Keratinocyte (primary cell): Measurements from ENCODE around the gene FAM50A. TPM values are rescaled to one million over a fixed set of nuclear protein-coding genes. Genes with fewer than 3 reads are reported as not detected.

ENCODE experiments used
- DNase-seq: peaks from one replicate; pipeline ENCODE4 v3.0.0-alpha.2; 2011; ENCODE audit warnings: low read depth, missing footprints, low spot score
- FAIRE-seq: peaks from 2 replicates; lab custom pipeline; 2011; peaks lifted over from hg19 to GRCh38; lab: Jason Lieb, UNC
- H2AFZ ChIP-seq: 2 replicates; pipeline ENCODE4 v1.6.0; 2012; ENCODE audit warnings: low read length, control low read depth, inconsistent platforms; ENCODE audit not compliant: control insufficient read depth
- H3K27ac ChIP-seq: 2 replicates; pipeline ENCODE4 v1.5.1; 2011; ENCODE audit warnings: low read length; ENCODE audit not compliant: control insufficient read depth, insufficient read depth
- H3K27me3 ChIP-seq: 3 replicates; pipeline ENCODE4 v1.6.0; 2011; ENCODE audit warnings: low read length; ENCODE audit not compliant: control insufficient read depth, insufficient read depth; ENCODE audit errors: extremely low read depth
- H3K36me3 ChIP-seq, 2 experiments: 2 replicates in 1 of 2; 3 replicates in 1 of 2; pipeline ENCODE4 v1.5.1; 2011; ENCODE audit warnings: low read length in 2 of 2, mild to moderate bottlenecking in 1 of 2; ENCODE audit not compliant: control insufficient read depth in 2 of 2, insufficient read depth in 2 of 2; ENCODE audit errors: extremely low read depth in 1 of 2
- H3K4me1 ChIP-seq: 3 replicates; pipeline ENCODE4 v1.5.1; 2011; ENCODE audit warnings: low read length; ENCODE audit not compliant: control insufficient read depth, insufficient read depth; ENCODE audit errors: extremely low read depth
- H3K4me2 ChIP-seq: 3 replicates; pipeline ENCODE4 v1.6.0; 2011; ENCODE audit warnings: low read depth, low read length; ENCODE audit not compliant: control insufficient read depth, insufficient read depth; ENCODE audit errors: extremely low read depth
- H3K4me3 ChIP-seq, 3 experiments: fragments of 200-600 bp in 1 of 3; sonication (generic) in 1 of 3; 2 replicates in 2 of 3; 3 replicates in 1 of 3; pipeline ENCODE4 v1.5.1; 2011 to 2016; ENCODE audit warnings: low read length in 3 of 3, mild to moderate bottlenecking in 3 of 3, control low read depth in 2 of 3, inconsistent platforms in 1 of 3, low read depth in 1 of 3, mixed read lengths in 1 of 3, mixed run types in 1 of 3, moderate library complexity in 1 of 3; ENCODE audit not compliant: control insufficient read depth in 2 of 3, insufficient read depth in 2 of 3; ENCODE audit errors: extremely low read depth in 1 of 3
- H3K79me2 ChIP-seq: 2 replicates; pipeline ENCODE4 v1.6.0; 2012; ENCODE audit warnings: low read length; ENCODE audit not compliant: control insufficient read depth, insufficient read depth
- H3K9ac ChIP-seq: 3 replicates; pipeline ENCODE4 v1.6.0; 2011; ENCODE audit warnings: low read length; ENCODE audit not compliant: control insufficient read depth, insufficient read depth; ENCODE audit errors: extremely low read depth
- H3K9me1 ChIP-seq: 3 replicates; pipeline ENCODE4 v1.6.0; 2011; ENCODE audit warnings: low read length; ENCODE audit not compliant: control insufficient read depth, insufficient read depth; ENCODE audit errors: extremely low read depth
- H3K9me3 ChIP-seq: 2 replicates; pipeline ENCODE4 v1.5.1; 2012; ENCODE audit warnings: low read depth, low read length; ENCODE audit not compliant: control insufficient read depth
- H4K20me1 ChIP-seq: 3 replicates; pipeline ENCODE4 v1.6.0; 2011; ENCODE audit warnings: low read length; ENCODE audit not compliant: control insufficient read depth, insufficient read depth; ENCODE audit errors: extremely low read depth
- EZH2 ChIP-seq: IDR thresholded peaks from one replicate; pipeline ENCODE4 v1.6.1; 2012; ENCODE audit warnings: inconsistent platforms, mild to moderate bottlenecking, low read length, moderate library complexity
- dilution Hi-C: fragments of 300-500 bp; cut with MboI; formaldehyde crosslinking; loops from one replicate; pipeline ENCODE4 v1.7.0; 2020; ENCODE audit warnings: low sequenced_read_pairs; ENCODE audit not compliant: extremely low pct_ligation_motif_present
- polyA plus RNA-seq, 5 experiments: library from polyadenylated mRNA; depleted of rRNA in 3 of 5; stranded (reverse) in 3 of 5; stranded (forward) in 1 of 5; unstranded in 1 of 5; fragments of >200 nt; gene quantifications; 1 replicate in 1 of 5; 2 replicates in 3 of 5; 3 replicates in 1 of 5; pipeline versions ENCODE4 v1.2.1 to v1.2.3, GENCODE V29; 2011 to 2012; ENCODE audit warnings: missing spikeins in 2 of 5, low read depth in 1 of 5, low replicate concordance in 1 of 5
- TF ChIP-seq, protein P1 (sequence below), 3 experiments: IDR thresholded peaks in 1 of 3; conservative IDR thresholded peaks in 1 of 3; optimal IDR thresholded peaks in 1 of 3; 2 replicates in 2 of 3; 3 replicates in 1 of 3; pipeline versions ENCODE3 to v1.5.1; 2011; ENCODE audit warnings: low read length in 3 of 3, mild to moderate bottlenecking in 3 of 3, moderate library complexity in 2 of 3, control low read depth in 1 of 3, inconsistent platforms in 1 of 3; ENCODE audit not compliant: insufficient read depth in 2 of 3; ENCODE audit errors: extremely low read depth in 1 of 3

Gene FAM50A
- polyA plus RNA-seq, 1 donor (not counting 4 experiments of a cell fraction or from before 2014, with no cell fraction given): 35.7 TPM

DNA sequence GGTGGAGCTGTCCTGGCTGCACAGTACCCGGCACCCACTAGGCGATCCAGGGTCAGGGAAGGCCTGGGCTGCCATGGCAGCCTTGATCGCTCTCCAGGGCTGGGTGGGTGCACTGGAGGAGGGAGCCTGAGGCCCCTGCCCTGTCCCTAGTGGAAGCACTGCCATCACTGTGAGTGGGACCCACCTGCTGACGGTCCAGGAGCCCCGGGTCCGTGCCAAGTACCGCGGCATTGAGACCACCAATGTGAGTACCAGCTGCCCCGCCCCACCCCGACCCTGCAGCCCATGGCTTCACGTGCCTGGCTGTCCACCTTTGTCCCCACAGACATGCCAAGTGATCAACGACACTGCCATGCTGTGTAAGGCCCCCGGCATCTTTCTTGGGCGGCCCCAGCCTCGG lies 23.0 kb downstream of the FAM50A start:
- FAIRE-seq (no peak), DNase-seq (no peak)
- Histone ChIP-seq H3K4me2 (no peak overlapping the region), H3K27ac (no peak overlapping the region), H3K27me3 (no peaks in the 10 kb centered on the region), H3K4me1 (no peaks in the 10 kb centered on the region), H3K4me3 (no peak overlapping the region), H2AFZ (no peak overlapping the region), H4K20me1 (no peaks in the 10 kb centered on the region), H3K36me3 (peaks cover 0 to 5% of the 10 kb centered on the region in 2 experiments), H3K9me1 (no peaks in the 10 kb centered on the region), H3K9me3 (peaks cover 2% of the 10 kb centered on the region), H3K79me2 (no peaks in the 10 kb centered on the region), H3K9ac (no peak overlapping the region)
- TF ChIP-seq, protein P1, sequence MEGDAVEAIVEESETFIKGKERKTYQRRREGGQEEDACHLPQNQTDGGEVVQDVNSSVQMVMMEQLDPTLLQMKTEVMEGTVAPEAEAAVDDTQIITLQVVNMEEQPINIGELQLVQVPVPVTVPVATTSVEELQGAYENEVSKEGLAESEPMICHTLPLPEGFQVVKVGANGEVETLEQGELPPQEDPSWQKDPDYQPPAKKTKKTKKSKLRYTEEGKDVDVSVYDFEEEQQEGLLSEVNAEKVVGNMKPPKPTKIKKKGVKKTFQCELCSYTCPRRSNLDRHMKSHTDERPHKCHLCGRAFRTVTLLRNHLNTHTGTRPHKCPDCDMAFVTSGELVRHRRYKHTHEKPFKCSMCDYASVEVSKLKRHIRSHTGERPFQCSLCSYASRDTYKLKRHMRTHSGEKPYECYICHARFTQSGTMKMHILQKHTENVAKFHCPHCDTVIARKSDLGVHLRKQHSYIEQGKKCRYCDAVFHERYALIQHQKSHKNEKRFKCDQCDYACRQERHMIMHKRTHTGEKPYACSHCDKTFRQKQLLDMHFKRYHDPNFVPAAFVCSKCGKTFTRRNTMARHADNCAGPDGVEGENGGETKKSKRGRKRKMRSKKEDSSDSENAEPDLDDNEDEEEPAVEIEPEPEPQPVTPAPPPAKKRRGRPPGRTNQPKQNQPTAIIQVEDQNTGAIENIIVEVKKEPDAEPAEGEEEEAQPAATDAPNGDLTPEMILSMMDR (optimal IDR thresholded peaks at IDR 0.05 in 1 of 3, IDR thresholded peaks at IDR 0.05 in 1 of 3, conservative IDR thresholded peaks at IDR 0.05 in 1 of 3; ENCODE audit: extremely low read depth in 1 of 3, insufficient read depth in 2 of 3, low read length in 3 of 3): no peak
- no peak for TF ChIP-seq EZH2
- dilution Hi-C loops: no loop called here

DNA sequence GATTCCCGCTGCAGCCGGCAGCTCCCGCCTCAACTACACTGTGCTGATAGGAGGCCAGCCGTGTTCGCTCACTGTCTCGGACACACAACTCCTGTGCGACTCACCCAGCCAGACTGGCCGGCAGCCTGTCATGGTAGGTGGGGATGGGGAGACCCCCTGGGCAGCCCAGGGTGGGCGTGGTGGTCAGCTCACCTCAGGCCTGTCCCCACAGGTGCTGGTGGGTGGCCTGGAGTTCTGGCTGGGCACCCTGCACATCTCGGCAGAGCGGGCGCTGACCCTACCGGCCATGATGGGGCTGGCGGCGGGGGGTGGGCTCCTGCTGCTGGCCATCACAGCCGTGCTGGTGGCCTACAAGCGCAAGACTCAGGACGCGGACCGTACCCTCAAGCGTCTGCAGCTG lies 23.6 kb downstream of the FAM50A start:
- Histone ChIP-seq H3K9me1 (no peaks in the 10 kb centered on the region), H3K4me2 (no peak overlapping the region), H2AFZ (no peak overlapping the region), H3K27me3 (no peaks in the 10 kb centered on the region), H4K20me1 (no peaks in the 10 kb centered on the region), H3K36me3 (peaks cover 0 to 5% of the 10 kb centered on the region in 2 experiments), H3K9me3 (peaks cover 2% of the 10 kb centered on the region), H3K27ac (no peak overlapping the region), H3K4me3 (no peak overlapping the region), H3K9ac (no peak overlapping the region), H3K79me2 (no peaks in the 10 kb centered on the region), H3K4me1 (no peaks in the 10 kb centered on the region)
- no peak for FAIRE-seq
- no peak for DNase-seq
- dilution Hi-C loops: no loop called here
- TF ChIP-seq, protein P1 (optimal IDR thresholded peaks at IDR 0.05 in 1 of 3, IDR thresholded peaks at IDR 0.05 in 1 of 3, conservative IDR thresholded peaks at IDR 0.05 in 1 of 3; ENCODE audit: extremely low read depth in 1 of 3, insufficient read depth in 2 of 3, low read length in 3 of 3): no peak
- TF ChIP-seq EZH2: no peak
